ENCODE results near the gene WLS.
A peak's percentile ranks its signal among the peaks of the same experiment; 100 is the strongest.
"Not testable (repeated sequence)": the region's sequence is repeated elsewhere in the genome, so short reads cannot be mapped to it uniquely, and the experiment has no call there.

WLS gene

GRCh38 chr1:68166348-68166747 is 66.0 kb downstream of the WLS start:
- TF ChIP-seq CTCF (IDR thresholded peaks at IDR 0.05; ENCODE audit: borderline replicate concordance, insufficient read depth, low read depth, low read length): no peak
- H3K4me3 ChIP-seq (ENCODE audit: low read depth, low read length): no peak overlapping the region

- H3K4me3 ChIP-seq (ENCODE audit: low read depth, low read length): no peak overlapping the region
- no peak for TF ChIP-seq CTCF (IDR thresholded peaks at IDR 0.05; ENCODE audit: borderline replicate concordance, insufficient read depth, low read depth, low read length)
Measured at GRCh38 chr1:68165665-68166064, 66.7 kb downstream of the WLS start.

- no peak for TF ChIP-seq CTCF (IDR thresholded peaks at IDR 0.05; ENCODE audit: borderline replicate concordance, insufficient read depth, low read depth, low read length)
- H3K4me3 ChIP-seq (ENCODE audit: low read depth, low read length): no peak overlapping the region
Measured at GRCh38 chr1:68164918-68165317, 67.4 kb downstream of the WLS start.

- no peak for TF ChIP-seq CTCF (IDR thresholded peaks at IDR 0.05; ENCODE audit: borderline replicate concordance, insufficient read depth, low read depth, low read length)
Measured at GRCh38 chr1:68163220-68163619, 69.1 kb downstream of the WLS start.

GRCh38 chr1:68162761-68163160 is 69.6 kb downstream of the WLS start:
- no peak overlapping the region for H3K4me3 ChIP-seq (ENCODE audit: low read depth, low read length)
- TF ChIP-seq CTCF (IDR thresholded peaks at IDR 0.05; ENCODE audit: borderline replicate concordance, insufficient read depth, low read depth, low read length): peak; percentile 13; the same call in 1 of the 2 replicates

More at GRCh38 chr1:68163220-68163619, 69.1 kb downstream of the WLS start:
- H3K4me3 ChIP-seq (ENCODE audit: low read depth, low read length): no peak overlapping the region

- not testable (repeated sequence) for H3K4me3 ChIP-seq (ENCODE audit: low read depth, low read length)
Measured at GRCh38 chr1:68161672-68162071, 70.7 kb downstream of the WLS start.

GRCh38 chr1:68160935-68161334 is 71.4 kb downstream of the WLS start:
- H3K4me3 ChIP-seq (ENCODE audit: low read depth, low read length): not testable (repeated sequence)

GRCh38 chr1:68160021-68160420 is 72.3 kb downstream of the WLS start:
- no peak overlapping the region for H3K4me3 ChIP-seq (ENCODE audit: low read depth, low read length)
- TF ChIP-seq CTCF (IDR thresholded peaks at IDR 0.05; ENCODE audit: borderline replicate concordance, insufficient read depth, low read depth, low read length): no peak

Measured in GM12875 (cell line).